GM19372 (cell line): ENCODE results near the gene CCSER1.
"Not testable (repeated sequence)": the region's sequence is repeated elsewhere in the genome, so short reads cannot be mapped to it uniquely, and the experiment has no call there.

Experiments used
- ATAC-seq: cut with Tn5 transposase; IDR thresholded peaks from one replicate; pipeline ENCODE4 v1.9.1; 2021; ENCODE audit warnings: mild to moderate bottlenecking, low read depth, moderate library complexity; ENCODE audit not compliant: unreplicated experiment

The CCSER1 gene

GRCh38 chr4:91600301-91600700 is 1473.1 kb downstream of the CCSER1 start:
- no peak for ATAC-seq

GRCh38 chr4:91601401-91601800 is 1474.2 kb downstream of the CCSER1 start:
- no peak for ATAC-seq

GRCh38 chr4:91611782-91612181 is 1484.6 kb downstream of the CCSER1 start:
- no peak for ATAC-seq

- no peak for ATAC-seq
Measured at GRCh38 chr4:91620952-91621351, 1493.8 kb downstream of the CCSER1 start.

GRCh38 chr4:91621446-91621845 is 1494.3 kb downstream of the CCSER1 start:
- no peak for ATAC-seq

- ATAC-seq = no peak
Measured at GRCh38 chr4:91622925-91623602, 1495.9 kb downstream of the CCSER1 start.

- ATAC-seq = not testable (repeated sequence)
Measured at GRCh38 chr4:91623603-91623967, 1496.4 kb downstream of the CCSER1 start.

- no peak for ATAC-seq
Measured at GRCh38 chr4:91630054-91630453, 1502.9 kb downstream of the CCSER1 start.

- ATAC-seq = no peak
Measured at GRCh38 chr4:91630764-91631163, 1503.6 kb downstream of the CCSER1 start.

- ATAC-seq = no peak
Measured at GRCh38 chr4:91631335-91631734, 1504.1 kb downstream of the CCSER1 start.

- ATAC-seq = no peak
Measured at GRCh38 chr4:91636083-91636482, 1508.9 kb downstream of the CCSER1 start.
